OCI-LY7 (cell line): Measurements from ENCODE around the gene FOXP1. TPM values are rescaled to one million over a fixed set of nuclear protein-coding genes. Genes with fewer than 3 reads are reported as not detected.

Experiments used
- BruUV-seq: library from RNA; stranded (reverse); fragments of 400-500 nt; replicated peaks from 2 replicates; lab custom pipeline; 2021; lab: Mats Ljungman, UMichigan
- CTCF ChIA-PET: fragments of 300-600 bp; sonication (Branson Sonifier 250); formaldehyde crosslinking; loops from one replicate; lab custom pipeline; 2022; ENCODE audit warnings: antibody characterized with exemption; ENCODE audit not compliant: unreplicated experiment; lab: Charles Lee
- POLR2A ChIA-PET: fragments of 300-600 bp; sonication (Branson Sonifier 250); formaldehyde crosslinking; loops from one replicate; lab custom pipeline; 2022; ENCODE audit warnings: antibody characterized with exemption; lab: Charles Lee
- DNase-seq: peaks from one replicate; pipeline ENCODE4 v3.0.0-alpha.2; 2015; ENCODE audit warnings: low spot score
- H2AFZ ChIP-seq: fragments of 200-600 bp; sonication (generic), shearing (Covaris generic); 2 replicates; pipeline ENCODE4 v1.6.1; 2014; ENCODE audit warnings: mild to moderate bottlenecking, antibody characterized with exemption, low read length, moderate library complexity
- H3K27ac ChIP-seq: fragments of 200-600 bp; sonication (generic); 2 replicates; pipeline ENCODE4 v1.5.1; 2014; ENCODE audit warnings: mixed run types, low read depth, mild to moderate bottlenecking, moderate library complexity, low read length, inconsistent platforms; ENCODE audit not compliant: poor library complexity, severe bottlenecking
- H3K36me3 ChIP-seq: fragments of 200-600 bp; sonication (generic); 2 replicates; pipeline ENCODE4 v1.6.1; 2014; ENCODE audit warnings: mild to moderate bottlenecking, antibody characterized with exemption, low read length, moderate library complexity, mixed read lengths; ENCODE audit not compliant: insufficient read depth
- H3K4me1 ChIP-seq: fragments of 200-600 bp; sonication (generic); 2 replicates; pipeline ENCODE4 v1.5.1; 2014; ENCODE audit warnings: mild to moderate bottlenecking, low read length; ENCODE audit not compliant: insufficient read depth, poor library complexity, severe bottlenecking
- H3K4me2 ChIP-seq: fragments of 200-600 bp; sonication (generic); 2 replicates; pipeline ENCODE4 v1.6.1; 2014; ENCODE audit warnings: mild to moderate bottlenecking, low read length
- H3K4me3 ChIP-seq: fragments of 200-600 bp; sonication (generic); 2 replicates; pipeline ENCODE4 v1.5.1; 2014; ENCODE audit warnings: mild to moderate bottlenecking, low read depth, low read length; ENCODE audit not compliant: poor library complexity, severe bottlenecking
- H3K79me2 ChIP-seq: fragments of 200-600 bp; sonication (generic); 2 replicates; pipeline ENCODE4 v1.6.1; 2016; ENCODE audit warnings: low read depth, mild to moderate bottlenecking, low read length, moderate library complexity, mixed read lengths; ENCODE audit not compliant: insufficient read depth
- H3K9me2 ChIP-seq: fragments of 200-600 bp; sonication (generic); 2 replicates; pipeline ENCODE4 v1.6.1; 2016; ENCODE audit warnings: mild to moderate bottlenecking, low read length, mixed read lengths; ENCODE audit not compliant: insufficient read depth
- H3K9me3 ChIP-seq: fragments of 200-600 bp; sonication (generic); 2 replicates; pipeline ENCODE4 v1.6.1; 2014; ENCODE audit warnings: mild to moderate bottlenecking, mixed run types, low read length, mixed read lengths
- H4K20me1 ChIP-seq: fragments of 200-600 bp; sonication (generic); 2 replicates; pipeline ENCODE4 v1.6.1; 2014; ENCODE audit warnings: mild to moderate bottlenecking, antibody characterized with exemption, low read length, moderate library complexity, mixed read lengths; ENCODE audit not compliant: insufficient read depth
- EZH2phosphoT487 ChIP-seq: fragments of 200-600 bp; sonication (generic); IDR thresholded peaks from 2 replicates; pipeline ENCODE4 v1.6.1; 2018; ENCODE audit warnings: low read depth, borderline replicate concordance, mild to moderate bottlenecking, mixed run types, antibody characterized with exemption, low read length, moderate library complexity, mixed read lengths
- intact Hi-C: fragments of 100-400 bp; cut with micrococcal nuclease; formaldehyde crosslinking; loops from one replicate; pipeline ENCODE4 v1.10.0; 2022; ENCODE audit not compliant: unreplicated experiment
- total RNA-seq, 2 experiments: library from RNA; depleted of rRNA in 1 of 2; stranded (reverse); fragments of >200 nt in 1 of 2; shearing (Covaris generic) in 1 of 2; gene quantifications; 2 replicates each; pipeline ENCODE4 v1.2.3, GENCODE V29; 2014 to 2022
- TF ChIP-seq, protein P1 (sequence below): fragments of 200-600 bp; sonication (generic); conservative IDR thresholded peaks from 2 replicates; pipeline ENCODE4 v1.5.1; 2014; ENCODE audit warnings: mild to moderate bottlenecking, antibody characterized with exemption, low read length, moderate library complexity, mixed read lengths

Gene FOXP1
- total RNA-seq, 2 experiments from 2014 or later: 87.3 to 151 TPM

DNA sequence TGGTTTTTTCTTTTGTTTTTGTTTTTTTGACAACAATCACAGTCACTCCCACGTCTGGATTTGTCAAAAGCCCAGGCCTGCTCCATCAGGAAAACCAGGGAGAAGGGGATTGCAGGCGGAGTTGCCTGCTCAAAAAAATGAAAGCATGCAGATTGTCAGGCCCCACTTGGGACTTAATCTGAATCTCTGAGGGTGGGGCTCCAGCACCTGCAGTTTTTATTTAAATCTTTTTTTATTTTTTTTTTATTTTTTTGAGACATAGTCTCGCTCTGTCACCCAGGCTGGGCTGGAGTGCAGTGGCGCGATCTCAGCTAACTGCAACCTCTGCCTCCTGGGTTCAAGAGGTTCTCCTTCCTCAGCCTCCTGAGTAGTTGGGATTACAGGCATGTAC, 140.9 kb downstream of the FOXP1 start:
- H3K9me2 ChIP-seq: no peaks in the 10 kb centered on the region
- intact Hi-C loops: loop anchor here (1.0 to 5.0 kb wide), 2 partner anchors 139 to 310 kb away; no protein-coding TSS in a partner anchor
- peak overlapping the region; percentile 61 for H3K4me3 ChIP-seq
- BruUV-seq: TSS peak; percentile 92
- H3K27ac ChIP-seq: peak overlapping the region; percentile 99
- peaks cover 5% of the 10 kb centered on the region; the same call in 1 of the 2 replicates for H3K36me3 ChIP-seq
- peak overlapping the region; percentile 22; the same call in 1 of the 2 replicates for H2AFZ ChIP-seq
- H3K79me2 ChIP-seq: peaks cover 62% of the 10 kb centered on the region; the same call in 1 of the 2 replicates
- peak; percentile 77 for DNase-seq
- H4K20me1 ChIP-seq: no peaks in the 10 kb centered on the region
- peaks cover 87% of the 10 kb centered on the region for H3K4me1 ChIP-seq
- POLR2A ChIA-PET: interaction anchor here (0.5 to 5.5 kb wide), 19 partner anchors 8 to 440 kb away, joined by 3 to 77 read pairs (median 5); no protein-coding TSS in a partner anchor
- TF ChIP-seq, protein P1, sequence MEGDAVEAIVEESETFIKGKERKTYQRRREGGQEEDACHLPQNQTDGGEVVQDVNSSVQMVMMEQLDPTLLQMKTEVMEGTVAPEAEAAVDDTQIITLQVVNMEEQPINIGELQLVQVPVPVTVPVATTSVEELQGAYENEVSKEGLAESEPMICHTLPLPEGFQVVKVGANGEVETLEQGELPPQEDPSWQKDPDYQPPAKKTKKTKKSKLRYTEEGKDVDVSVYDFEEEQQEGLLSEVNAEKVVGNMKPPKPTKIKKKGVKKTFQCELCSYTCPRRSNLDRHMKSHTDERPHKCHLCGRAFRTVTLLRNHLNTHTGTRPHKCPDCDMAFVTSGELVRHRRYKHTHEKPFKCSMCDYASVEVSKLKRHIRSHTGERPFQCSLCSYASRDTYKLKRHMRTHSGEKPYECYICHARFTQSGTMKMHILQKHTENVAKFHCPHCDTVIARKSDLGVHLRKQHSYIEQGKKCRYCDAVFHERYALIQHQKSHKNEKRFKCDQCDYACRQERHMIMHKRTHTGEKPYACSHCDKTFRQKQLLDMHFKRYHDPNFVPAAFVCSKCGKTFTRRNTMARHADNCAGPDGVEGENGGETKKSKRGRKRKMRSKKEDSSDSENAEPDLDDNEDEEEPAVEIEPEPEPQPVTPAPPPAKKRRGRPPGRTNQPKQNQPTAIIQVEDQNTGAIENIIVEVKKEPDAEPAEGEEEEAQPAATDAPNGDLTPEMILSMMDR: no peak
- no peak for TF ChIP-seq EZH2phosphoT487
- CTCF ChIA-PET: interaction anchor here (0.9 to 1.0 kb wide), 2 partner anchors 8 to 67 kb away, joined by 3 read pairs; no protein-coding TSS in a partner anchor
- H3K9me3 ChIP-seq: no peaks in the 10 kb centered on the region
- H3K4me2 ChIP-seq: peak overlapping the region; percentile 88

DNA sequence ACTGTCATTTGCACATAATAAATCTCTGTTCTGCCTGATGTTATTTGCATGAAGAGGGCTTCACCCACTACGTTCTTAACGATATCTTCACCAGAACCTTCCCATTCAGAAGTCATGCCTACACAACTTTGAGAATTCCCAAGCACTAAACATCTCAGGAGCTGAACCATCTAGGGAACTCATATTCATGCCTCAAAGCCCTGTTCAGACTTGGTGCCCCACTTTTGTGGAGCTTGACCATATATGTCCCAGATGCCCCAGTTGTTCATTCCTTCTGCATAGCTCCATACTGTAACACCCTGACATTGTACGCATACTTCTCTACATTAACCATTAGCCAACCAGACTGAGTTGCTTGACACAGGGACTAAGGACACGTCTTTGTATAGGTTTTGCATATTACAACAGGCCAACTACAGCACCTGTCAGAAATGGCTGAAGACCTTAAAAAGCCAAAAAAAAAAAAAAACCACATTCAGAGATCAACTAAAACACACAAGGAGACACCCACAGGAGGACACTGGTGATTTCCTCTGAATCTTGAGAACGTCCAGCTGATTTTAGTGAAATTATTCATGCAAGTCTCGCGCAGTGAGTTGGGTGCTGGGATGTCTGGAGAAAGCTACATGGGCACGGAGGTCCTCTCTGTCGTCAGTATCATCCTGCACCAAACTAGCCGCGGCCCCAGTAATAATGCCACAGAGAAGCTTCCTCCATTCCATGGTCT, 141.4 kb downstream of the FOXP1 start:
- peak; percentile 76 for DNase-seq
- Histone ChIP-seq H3K4me1 (peaks cover 81% of the 10 kb centered on the region), H3K79me2 (peaks cover 56% of the 10 kb centered on the region; the same call in 1 of the 2 replicates), H4K20me1 (no peaks in the 10 kb centered on the region), H2AFZ (peak overlapping the region; percentile 22; the same call in 1 of the 2 replicates), H3K4me3 (peak overlapping the region; percentile 61), H3K36me3 (peaks cover 11% of the 10 kb centered on the region), H3K27ac (peak overlapping the region; percentile 99), H3K4me2 (peak overlapping the region; percentile 88), H3K9me3 (no peaks in the 10 kb centered on the region), H3K9me2 (no peaks in the 10 kb centered on the region)
- intact Hi-C loops: loop anchor here (5.0 kb wide), 1 partner anchor 310 kb away; no protein-coding TSS in a partner anchor
- CTCF ChIA-PET: interaction anchor here (0.6 to 1.0 kb wide), 4 partner anchors 8 to 122 kb away, joined by 3 to 4 read pairs (median 3); no protein-coding TSS in a partner anchor
- TSS peak; percentile 22 for BruUV-seq
- POLR2A ChIA-PET: interaction anchor here (0.5 to 5.5 kb wide), 20 partner anchors 8 to 938 kb away, joined by 3 to 77 read pairs (median 4); no protein-coding TSS in a partner anchor
- no peak for TF ChIP-seq EZH2phosphoT487
- TF ChIP-seq, protein P1: no peak
